ENCODE measurements around the gene TBX20.

The TBX20 gene

GRCh38 chr7:35261476-35262285, 7.8 kb upstream of the TBX20 start:
- no peak overlapping the region for H3K4me3 ChIP-seq (ENCODE audit: low read length)
- peaks cover 86% of the 10 kb centered on the region for H3K27me3 ChIP-seq (replicated peaks; ENCODE audit: control insufficient read depth, insufficient read depth, low read length)

GRCh38 chr7:35261041-35261440, 7.1 kb upstream of the TBX20 start:
- Histone ChIP-seq H3K36me3 (ENCODE audit: control insufficient read depth, insufficient read depth, low read length, severe bottlenecking) (no peaks in the 10 kb centered on the region), H3K9me3 (ENCODE audit: control insufficient read depth, low read length) (no peaks in the 10 kb centered on the region), H3K4me1 (ENCODE audit: control insufficient read depth, insufficient read depth, low read length) (no peaks in the 10 kb centered on the region), H3K27me3 (replicated peaks; ENCODE audit: control insufficient read depth, insufficient read depth, low read length) (peaks cover 92% of the 10 kb centered on the region), H3K4me3 (ENCODE audit: low read length) (no peak overlapping the region), H3K9ac (ENCODE audit: low read length) (no peak overlapping the region)
- DNase-seq (ENCODE audit: low read depth) = no peak

More at GRCh38 chr7:35261476-35262285, 7.8 kb upstream of the TBX20 start:
- Histone ChIP-seq H3K4me1 (ENCODE audit: control insufficient read depth, insufficient read depth, low read length) (no peaks in the 10 kb centered on the region), H3K9me3 (ENCODE audit: control insufficient read depth, low read length) (no peaks in the 10 kb centered on the region), H3K9ac (ENCODE audit: low read length) (no peak overlapping the region), H3K36me3 (ENCODE audit: control insufficient read depth, insufficient read depth, low read length, severe bottlenecking) (no peaks in the 10 kb centered on the region)
- DNase-seq (ENCODE audit: low read depth) = no peak

GRCh38 chr7:35260246-35260645, 6.3 kb upstream of the TBX20 start:
- H3K4me1 ChIP-seq (ENCODE audit: control insufficient read depth, insufficient read depth, low read length) = no peaks in the 10 kb centered on the region
- no peak for DNase-seq (ENCODE audit: low read depth)
- no peak overlapping the region for H3K4me3 ChIP-seq (ENCODE audit: low read length)
- H3K27me3 ChIP-seq (replicated peaks; ENCODE audit: control insufficient read depth, insufficient read depth, low read length) = peaks cover 92% of the 10 kb centered on the region
- H3K36me3 ChIP-seq (ENCODE audit: control insufficient read depth, insufficient read depth, low read length, severe bottlenecking) = no peaks in the 10 kb centered on the region
- peaks cover 6% of the 10 kb centered on the region for H3K9me3 ChIP-seq (ENCODE audit: control insufficient read depth, low read length)
- H3K9ac ChIP-seq (ENCODE audit: low read length) = no peak overlapping the region

GRCh38 chr7:35259523-35259908, 5.6 kb upstream of the TBX20 start:
- peaks cover 6% of the 10 kb centered on the region for H3K9me3 ChIP-seq (ENCODE audit: control insufficient read depth, low read length)
- H3K9ac ChIP-seq (ENCODE audit: low read length) = no peak overlapping the region
- H3K4me1 ChIP-seq (ENCODE audit: control insufficient read depth, insufficient read depth, low read length) = no peaks in the 10 kb centered on the region
- H3K36me3 ChIP-seq (ENCODE audit: control insufficient read depth, insufficient read depth, low read length, severe bottlenecking) = no peaks in the 10 kb centered on the region
- H3K27me3 ChIP-seq (replicated peaks; ENCODE audit: control insufficient read depth, insufficient read depth, low read length) = peaks cover 93% of the 10 kb centered on the region
- H3K4me3 ChIP-seq (ENCODE audit: low read length) = no peak overlapping the region
- DNase-seq (ENCODE audit: low read depth) = no peak

GRCh38 chr7:35258868-35259522, 5.1 kb upstream of the TBX20 start:
- H3K4me1 ChIP-seq (ENCODE audit: control insufficient read depth, insufficient read depth, low read length) = no peaks in the 10 kb centered on the region
- no peaks in the 10 kb centered on the region for H3K36me3 ChIP-seq (ENCODE audit: control insufficient read depth, insufficient read depth, low read length, severe bottlenecking)
- H3K4me3 ChIP-seq (ENCODE audit: low read length) = no peak overlapping the region
- H3K9ac ChIP-seq (ENCODE audit: low read length) = no peak overlapping the region
- H3K27me3 ChIP-seq (replicated peaks; ENCODE audit: control insufficient read depth, insufficient read depth, low read length) = peaks cover 97% of the 10 kb centered on the region
- peaks cover 6% of the 10 kb centered on the region for H3K9me3 ChIP-seq (ENCODE audit: control insufficient read depth, low read length)
- no peak for DNase-seq (ENCODE audit: low read depth)

GRCh38 chr7:35258125-35258867, 4.4 kb upstream of the TBX20 start:
- DNase-seq (ENCODE audit: low read depth) = no peak
- Histone ChIP-seq H3K9ac (ENCODE audit: low read length) (no peak overlapping the region), H3K4me3 (ENCODE audit: low read length) (no peak overlapping the region), H3K27me3 (replicated peaks; ENCODE audit: control insufficient read depth, insufficient read depth, low read length) (peaks cover 97% of the 10 kb centered on the region), H3K9me3 (ENCODE audit: control insufficient read depth, low read length) (peaks cover 11% of the 10 kb centered on the region), H3K36me3 (ENCODE audit: control insufficient read depth, insufficient read depth, low read length, severe bottlenecking) (no peaks in the 10 kb centered on the region), H3K4me1 (ENCODE audit: control insufficient read depth, insufficient read depth, low read length) (no peaks in the 10 kb centered on the region)

- H3K4me1 ChIP-seq (ENCODE audit: control insufficient read depth, insufficient read depth, low read length) = no peaks in the 10 kb centered on the region
- H3K27me3 ChIP-seq (replicated peaks; ENCODE audit: control insufficient read depth, insufficient read depth, low read length) = peaks cover 97% of the 10 kb centered on the region
- DNase-seq (ENCODE audit: low read depth) = no peak
- peaks cover 16% of the 10 kb centered on the region for H3K9me3 ChIP-seq (ENCODE audit: control insufficient read depth, low read length)
- no peak overlapping the region for H3K9ac ChIP-seq (ENCODE audit: low read length)
- H3K36me3 ChIP-seq (ENCODE audit: control insufficient read depth, insufficient read depth, low read length, severe bottlenecking) = no peaks in the 10 kb centered on the region
- H3K4me3 ChIP-seq (ENCODE audit: low read length) = no peak overlapping the region
Observed at GRCh38 chr7:35257251-35258124, 3.6 kb upstream of the TBX20 start.

GRCh38 chr7:35256256-35257175, 2.6 kb upstream of the TBX20 start:
- Histone ChIP-seq H3K4me3 (ENCODE audit: low read length) (no peak overlapping the region), H3K9ac (ENCODE audit: low read length) (no peak overlapping the region), H3K4me1 (ENCODE audit: control insufficient read depth, insufficient read depth, low read length) (no peaks in the 10 kb centered on the region), H3K9me3 (ENCODE audit: control insufficient read depth, low read length) (peaks cover 16% of the 10 kb centered on the region), H3K27me3 (replicated peaks; ENCODE audit: control insufficient read depth, insufficient read depth, low read length) (peaks cover 97% of the 10 kb centered on the region), H3K36me3 (ENCODE audit: control insufficient read depth, insufficient read depth, low read length, severe bottlenecking) (no peaks in the 10 kb centered on the region)
- DNase-seq (ENCODE audit: low read depth) = no peak

GRCh38 chr7:35255443-35256255, 1.7 kb upstream of the TBX20 start:
- H3K9ac ChIP-seq (ENCODE audit: low read length) = no peak overlapping the region
- H3K4me1 ChIP-seq (ENCODE audit: control insufficient read depth, insufficient read depth, low read length) = no peaks in the 10 kb centered on the region
- no peaks in the 10 kb centered on the region for H3K36me3 ChIP-seq (ENCODE audit: control insufficient read depth, insufficient read depth, low read length, severe bottlenecking)
- no peak overlapping the region for H3K4me3 ChIP-seq (ENCODE audit: low read length)
- no peak for DNase-seq (ENCODE audit: low read depth)
- H3K9me3 ChIP-seq (ENCODE audit: control insufficient read depth, low read length) = peaks cover 16% of the 10 kb centered on the region
- H3K27me3 ChIP-seq (replicated peaks; ENCODE audit: control insufficient read depth, insufficient read depth, low read length) = peaks cover 97% of the 10 kb centered on the region
